GM12878 (cell line): ENCODE data around the gene SLC2A1. TPM values are rescaled to one million over a fixed set of nuclear protein-coding genes. Genes with fewer than 3 reads are reported as not detected.
A peak's percentile ranks its signal among the peaks of the same experiment; 100 is the strongest.

Source experiments
- BHLHE40 ChIP-seq, 2 experiments: fragments of 450-650 bp in 1 of 2; IDR thresholded peaks; 2 replicates each; pipeline ENCODE4 v1.6.1; 2011 to 2017; ENCODE audit warnings: low read depth in 2 of 2, borderline replicate concordance in 1 of 2, improper control_type of control experiment in 1 of 2, low read length in 1 of 2, mild to moderate bottlenecking in 1 of 2
- BMI1 ChIP-seq: fragments of 450-650 bp; IDR thresholded peaks from 2 replicates; pipeline ENCODE4 v1.6.1; 2016; ENCODE audit warnings: mild to moderate bottlenecking, moderate library complexity, borderline replicate concordance
- BRCA1 ChIP-seq: IDR thresholded peaks from 2 replicates; pipeline ENCODE4 v1.6.1; 2011; ENCODE audit warnings: low read depth, low read length, improper control_type of control experiment
- CEBPB ChIP-seq, 2 experiments: fragments of 150-350 bp in 1 of 2; IDR thresholded peaks; 2 replicates each; pipeline ENCODE4 v1.6.1; 2012 to 2014; ENCODE audit warnings: low read depth in 2 of 2, low read length in 2 of 2, borderline replicate concordance in 1 of 2, inconsistent platforms in 1 of 2
- CHD4 ChIP-seq: fragments of 200-600 bp; sonication (generic); IDR thresholded peaks from 2 replicates; pipeline ENCODE4 v1.6.1; 2016; ENCODE audit warnings: mild to moderate bottlenecking
- EP300 ChIP-seq, 2 experiments: fragments of 150-350 bp in 1 of 2; IDR thresholded peaks; 2 replicates each; pipeline ENCODE4 v1.6.1; 2011 to 2012; ENCODE audit warnings: low read depth in 2 of 2, low read length in 2 of 2, borderline replicate concordance in 1 of 2, improper control_type of control experiment in 1 of 2, inconsistent platforms in 1 of 2; ENCODE audit not compliant: control insufficient read depth in 1 of 2
- EZH2 ChIP-seq: IDR thresholded peaks from 2 replicates; pipeline ENCODE4 v1.6.1; 2012; ENCODE audit warnings: low read depth, mild to moderate bottlenecking, control low read depth, inconsistent platforms, low read length, borderline replicate concordance; ENCODE audit not compliant: control insufficient read depth
- FOXM1 ChIP-seq: IDR thresholded peaks from 2 replicates; pipeline ENCODE4 v1.6.1; 2012; ENCODE audit warnings: low read depth, mild to moderate bottlenecking, inconsistent platforms, low read length, moderate library complexity
- HDAC6 ChIP-seq: fragments of 200-600 bp; sonication (generic); IDR thresholded peaks from one replicate; pipeline ENCODE4 v1.8.0; 2017; ENCODE audit warnings: antibody characterized with exemption; ENCODE audit not compliant: unreplicated experiment
- IKZF2 ChIP-seq, 2 experiments: fragments of 450-650 bp; IDR thresholded peaks; 2 replicates each; pipeline ENCODE4 v1.6.1; 2017; ENCODE audit warnings: mild to moderate bottlenecking in 2 of 2, moderate library complexity in 2 of 2
- JUND ChIP-seq: IDR thresholded peaks from 2 replicates; pipeline ENCODE4 v1.6.1; 2012; ENCODE audit warnings: low read depth, mild to moderate bottlenecking, low read length, improper control_type of control experiment, moderate library complexity
- KLF5 ChIP-seq: fragments of 450-650 bp; IDR thresholded peaks from 2 replicates; pipeline ENCODE4 v1.6.1; 2014; ENCODE audit warnings: mild to moderate bottlenecking; ENCODE audit not compliant: partially characterized antibody
- LARP7 ChIP-seq: fragments of 450-650 bp; IDR thresholded peaks from 2 replicates; pipeline ENCODE4 v1.6.1; 2017; ENCODE audit warnings: mild to moderate bottlenecking
- MTA3 ChIP-seq: IDR thresholded peaks from 2 replicates; pipeline ENCODE4 v1.6.1; 2012; ENCODE audit warnings: low read length, inconsistent platforms, borderline replicate concordance
- MXI1 ChIP-seq: fragments of 150-350 bp; IDR thresholded peaks from 2 replicates; pipeline ENCODE4 v1.6.1; 2011; ENCODE audit warnings: low read depth, mild to moderate bottlenecking, inconsistent platforms, low read length, improper control_type of control experiment
- NFXL1 ChIP-seq: fragments of 450-650 bp; IDR thresholded peaks from 2 replicates; pipeline ENCODE4 v1.6.1; 2017; ENCODE audit warnings: antibody characterized with exemption, mild to moderate bottlenecking, borderline replicate concordance
- NFYB ChIP-seq: IDR thresholded peaks from 2 replicates; pipeline ENCODE4 v1.6.1; 2011; ENCODE audit warnings: low read depth, mild to moderate bottlenecking, low read length, improper control_type of control experiment, moderate library complexity; ENCODE audit not compliant: insufficient read depth
- NR2C2 ChIP-seq: IDR thresholded peaks from 2 replicates; pipeline ENCODE4 v1.6.1; 2011; ENCODE audit warnings: borderline replicate concordance, low read depth; ENCODE audit not compliant: control insufficient read depth, insufficient read length
- NR2F1 ChIP-seq: fragments of 450-650 bp; conservative IDR thresholded peaks from 2 replicates; pipeline ENCODE4 v1.6.1; 2017; ENCODE audit warnings: mild to moderate bottlenecking
- POLR2AphosphoS5 ChIP-seq: IDR thresholded peaks from 2 replicates; pipeline ENCODE4 v1.6.1; 2011; ENCODE audit warnings: mild to moderate bottlenecking, low read length, inconsistent platforms
- RAD51 ChIP-seq: fragments of 450-650 bp; IDR thresholded peaks from 2 replicates; pipeline ENCODE4 v1.6.1; 2016; ENCODE audit warnings: moderate library complexity, mild to moderate bottlenecking, inconsistent platforms
- SUZ12 ChIP-seq: fragments of 200-600 bp; sonication (generic); IDR thresholded peaks from one replicate; pipeline ENCODE4 v1.6.1; 2018; ENCODE audit warnings: antibody characterized with exemption, mild to moderate bottlenecking; ENCODE audit not compliant: unreplicated experiment
- TCF3 ChIP-seq: IDR thresholded peaks from 2 replicates; pipeline ENCODE4 v1.6.1; 2012; ENCODE audit warnings: low read depth, mild to moderate bottlenecking, low read length, borderline replicate concordance; ENCODE audit not compliant: insufficient read depth
- ZNF217 ChIP-seq: fragments of 450-650 bp; IDR thresholded peaks from 2 replicates; pipeline ENCODE4 v1.6.1; 2017; ENCODE audit warnings: antibody characterized with exemption, mild to moderate bottlenecking
- polyA plus RNA-seq, 11 experiments: library from polyadenylated mRNA; depleted of rRNA in 4 of 11; unstranded in 6 of 11; stranded (reverse) in 5 of 11; fragments of >200 nt; fragmentation: Nextera tagmentation in 4 of 11; fragmentation: Illumina TruSeq in 1 of 11; extraction: Ambion mirVana in 4 of 11; extraction: Trizol in 1 of 11; gene quantifications; 1 replicate in 1 of 11; 2 replicates in 10 of 11; pipeline versions ENCODE4 v1.2.1 to v1.2.3, GENCODE V29; 2011 to 2016; ENCODE audit warnings: inconsistent platforms in 2 of 11, missing spikeins in 2 of 11, low read depth in 1 of 11
- total RNA-seq, 4 experiments: library from RNA; depleted of rRNA in 3 of 4; stranded (reverse); fragments of >200 nt in 3 of 4; fragmentation: Illumina TruSeq in 1 of 4; extraction: Trizol in 1 of 4; gene quantifications; 2 replicates each; pipeline versions ENCODE4 v1.2.1 to v1.2.3, GENCODE V29; 2013 to 2021
- TF ChIP-seq, protein P1 (sequence below): fragments of 450-650 bp; IDR thresholded peaks from 2 replicates; pipeline ENCODE4 v1.6.1; 2017; ENCODE audit warnings: mild to moderate bottlenecking, low read depth, inconsistent platforms; ENCODE audit not compliant: poor library complexity, severe bottlenecking
- TF ChIP-seq, protein P2 (sequence below): fragments of 450-650 bp; IDR thresholded peaks from 2 replicates; pipeline ENCODE4 v1.6.1; 2017; ENCODE audit warnings: mild to moderate bottlenecking, moderate library complexity

The SLC2A1 gene
- total and polyA plus RNA-seq, 10 of the 15 experiments (the other 5 are each of a cell fraction or from before 2014, with no cell fraction given), result 5.7 to 66.0 (median 44.2) TPM

DNA sequence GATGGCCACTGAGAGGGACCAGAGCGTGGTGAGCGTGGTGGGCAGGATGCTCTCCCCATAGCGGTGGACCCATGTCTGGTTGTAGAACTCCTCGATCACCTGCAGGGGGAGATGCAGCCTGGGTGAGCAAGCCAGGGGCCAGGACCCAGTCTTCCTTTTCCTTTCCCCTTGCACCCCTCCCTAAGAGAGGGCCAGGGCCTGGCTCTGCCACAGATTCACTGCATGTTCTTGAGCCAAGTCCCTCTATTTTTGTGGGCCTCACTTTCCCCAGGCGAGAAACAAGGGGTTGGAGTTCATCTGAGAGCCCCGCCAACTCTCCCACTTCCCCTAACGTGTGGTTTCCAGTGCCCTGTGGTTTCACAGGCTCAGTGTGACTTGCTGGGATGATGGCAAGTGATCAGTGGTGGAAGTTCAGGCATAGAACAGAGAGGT, 27.5 kb downstream of the SLC2A1 start (continued):
- TF ChIP-seq BRCA1 (no peak), ZNF217 (no peak), NR2F1 (peak; percentile 81), RAD51 (no peak), KLF5 (no peak), LARP7 (no peak), CHD4 (no peak), BMI1 (no peak), NFXL1 (no peak), EP300 (IDR thresholded peaks at IDR 0.05; ENCODE audit: borderline replicate concordance in 1 of 2, control insufficient read depth in 1 of 2, low read depth in 2 of 2, low read length in 2 of 2) (peak in 1 of 2 experiments; percentile 36; a peak in 1 of 4 replicates), HDAC6 (no peak), NFYB (no peak), POLR2AphosphoS5 (no peak), MXI1 (no peak; the same call in 1 of the 2 replicates), SUZ12 (no peak), TCF3 (no peak), MTA3 (0 out of 2 replicates have a peak, but pooled peaks have one; percentile 82), IKZF2 (IDR thresholded peaks at IDR 0.05) (peak; percentile 74 to 86), CEBPB (IDR thresholded peaks at IDR 0.05; ENCODE audit: borderline replicate concordance in 1 of 2, low read depth in 2 of 2, low read length in 2 of 2) (no peak), FOXM1 (no peak; the same call in 1 of the 2 replicates), BHLHE40 (IDR thresholded peaks at IDR 0.05; ENCODE audit: borderline replicate concordance in 1 of 2, low read depth in 2 of 2, low read length in 1 of 2) (peak in 1 of 2 experiments; percentile 72; a peak in 2 of 4 replicates), JUND (no peak), NR2C2 (no peak), EZH2 (no peak)
- TF ChIP-seq, protein P1, sequence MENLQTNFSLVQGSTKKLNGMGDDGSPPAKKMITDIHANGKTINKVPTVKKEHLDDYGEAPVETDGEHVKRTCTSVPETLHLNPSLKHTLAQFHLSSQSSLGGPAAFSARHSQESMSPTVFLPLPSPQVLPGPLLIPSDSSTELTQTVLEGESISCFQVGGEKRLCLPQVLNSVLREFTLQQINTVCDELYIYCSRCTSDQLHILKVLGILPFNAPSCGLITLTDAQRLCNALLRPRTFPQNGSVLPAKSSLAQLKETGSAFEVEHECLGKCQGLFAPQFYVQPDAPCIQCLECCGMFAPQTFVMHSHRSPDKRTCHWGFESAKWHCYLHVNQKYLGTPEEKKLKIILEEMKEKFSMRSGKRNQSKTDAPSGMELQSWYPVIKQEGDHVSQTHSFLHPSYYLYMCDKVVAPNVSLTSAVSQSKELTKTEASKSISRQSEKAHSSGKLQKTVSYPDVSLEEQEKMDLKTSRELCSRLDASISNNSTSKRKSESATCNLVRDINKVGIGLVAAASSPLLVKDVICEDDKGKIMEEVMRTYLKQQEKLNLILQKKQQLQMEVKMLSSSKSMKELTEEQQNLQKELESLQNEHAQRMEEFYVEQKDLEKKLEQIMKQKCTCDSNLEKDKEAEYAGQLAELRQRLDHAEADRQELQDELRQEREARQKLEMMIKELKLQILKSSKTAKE, result peak; percentile 16
- TF ChIP-seq, protein P2, sequence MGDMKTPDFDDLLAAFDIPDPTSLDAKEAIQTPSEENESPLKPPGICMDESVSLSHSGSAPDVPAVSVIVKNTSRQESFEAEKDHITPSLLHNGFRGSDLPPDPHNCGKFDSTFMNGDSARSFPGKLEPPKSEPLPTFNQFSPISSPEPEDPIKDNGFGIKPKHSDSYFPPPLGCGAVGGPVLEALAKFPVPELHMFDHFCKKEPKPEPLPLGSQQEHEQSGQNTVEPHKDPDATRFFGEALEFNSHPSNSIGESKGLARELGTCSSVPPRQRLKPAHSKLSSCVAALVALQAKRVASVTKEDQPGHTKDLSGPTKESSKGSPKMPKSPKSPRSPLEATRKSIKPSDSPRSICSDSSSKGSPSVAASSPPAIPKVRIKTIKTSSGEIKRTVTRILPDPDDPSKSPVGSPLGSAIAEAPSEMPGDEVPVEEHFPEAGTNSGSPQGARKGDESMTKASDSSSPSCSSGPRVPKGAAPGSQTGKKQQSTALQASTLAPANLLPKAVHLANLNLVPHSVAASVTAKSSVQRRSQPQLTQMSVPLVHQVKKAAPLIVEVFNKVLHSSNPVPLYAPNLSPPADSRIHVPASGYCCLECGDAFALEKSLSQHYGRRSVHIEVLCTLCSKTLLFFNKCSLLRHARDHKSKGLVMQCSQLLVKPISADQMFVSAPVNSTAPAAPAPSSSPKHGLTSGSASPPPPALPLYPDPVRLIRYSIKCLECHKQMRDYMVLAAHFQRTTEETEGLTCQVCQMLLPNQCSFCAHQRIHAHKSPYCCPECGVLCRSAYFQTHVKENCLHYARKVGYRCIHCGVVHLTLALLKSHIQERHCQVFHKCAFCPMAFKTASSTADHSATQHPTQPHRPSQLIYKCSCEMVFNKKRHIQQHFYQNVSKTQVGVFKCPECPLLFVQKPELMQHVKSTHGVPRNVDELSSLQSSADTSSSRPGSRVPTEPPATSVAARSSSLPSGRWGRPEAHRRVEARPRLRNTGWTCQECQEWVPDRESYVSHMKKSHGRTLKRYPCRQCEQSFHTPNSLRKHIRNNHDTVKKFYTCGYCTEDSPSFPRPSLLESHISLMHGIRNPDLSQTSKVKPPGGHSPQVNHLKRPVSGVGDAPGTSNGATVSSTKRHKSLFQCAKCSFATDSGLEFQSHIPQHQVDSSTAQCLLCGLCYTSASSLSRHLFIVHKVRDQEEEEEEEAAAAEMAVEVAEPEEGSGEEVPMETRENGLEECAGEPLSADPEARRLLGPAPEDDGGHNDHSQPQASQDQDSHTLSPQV, result no peak
